ENCODE data around the gene TMED3. TPM values are rescaled to one million over a fixed set of nuclear protein-coding genes. Genes with fewer than 3 reads are reported as not detected.
A peak's percentile ranks its signal among the peaks of the same experiment; 100 is the strongest.

The TMED3 gene
- 137 TPM for total RNA-seq (2021; ENCODE audit: unreplicated experiment)
- polyA plus RNA-seq (2012; ENCODE audit: insufficient read length) = 117 TPM
- percentile 61 among the genes with signal in this experiment for Bru-seq, nascent RNA
- BruChase-seq, experiment 1, labeled RNA remaining after a 2-hour chase = percentile 69 among the genes with signal in this experiment
- percentile 66 among the genes with signal in this experiment for BruChase-seq, experiment 2, labeled RNA remaining after a 6-hour chase
- long read RNA-seq, transcript TMED3-201 (3 exons, 1,475 nt) = major isoform, 145 of 182 reads
- long read RNA-seq, transcript TMED3-204 (4 exons, 1,483 nt) = minor isoform, 9 of 182 reads
- long read RNA-seq, partial matches to known transcripts = 3 of 182 reads
- long read RNA-seq, other reads (novel, unspliced or antisense) = 25 of 182 reads

DNA sequence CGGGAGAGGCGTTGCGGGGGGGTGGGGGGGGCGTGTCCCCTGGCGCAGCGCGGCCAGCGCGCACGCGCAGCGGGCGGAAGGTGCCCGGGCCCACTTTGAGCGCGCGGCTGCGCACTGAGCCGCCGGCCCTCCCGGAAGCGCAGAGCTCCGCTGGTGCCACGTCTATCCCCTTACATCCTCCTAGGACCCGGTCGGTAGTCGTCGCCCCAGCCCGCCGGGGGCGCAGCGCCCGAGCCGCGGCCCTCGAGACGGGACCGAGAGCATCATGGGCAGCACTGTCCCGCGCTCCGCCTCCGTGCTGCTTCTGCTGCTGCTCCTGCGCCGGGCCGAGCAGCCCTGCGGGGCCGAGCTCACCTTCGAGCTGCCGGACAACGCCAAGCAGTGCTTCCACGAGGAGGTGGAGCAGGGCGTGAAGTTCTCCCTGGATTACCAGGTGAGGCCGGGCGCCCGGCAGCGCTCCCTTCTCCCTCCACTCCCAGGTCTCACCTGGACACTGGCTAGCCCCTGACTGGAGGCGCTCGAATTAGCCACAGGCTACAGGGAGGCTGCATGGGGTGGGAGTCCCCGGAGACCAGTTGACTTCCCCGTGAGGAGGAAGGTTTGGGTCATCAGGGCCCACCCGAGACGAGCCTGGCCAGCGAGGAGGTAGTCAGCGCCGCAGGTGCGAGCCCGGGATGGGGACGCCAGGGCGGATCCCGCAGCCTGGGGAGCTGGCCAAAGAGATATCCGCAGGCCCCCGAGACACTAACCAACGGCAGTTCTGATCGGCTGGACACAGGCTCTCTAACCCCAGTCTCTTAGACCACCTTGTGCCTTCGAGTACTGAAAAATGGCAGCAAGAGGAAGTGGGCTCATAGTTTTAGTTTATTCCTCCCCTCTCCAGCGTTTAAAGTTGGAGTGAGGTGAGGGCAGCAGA, at the start of gene TMED3:
Gene TMED3 (plus strand): TSS at position 128 of the 916 bp plus-strand sequence. CDS start 138 bp downstream, at position 266.
- H3K4me3 ChIP-seq (ENCODE audit: low read depth in 2 of 2, low read length in 2 of 2) = peak within 1 kb of the TSS; percentile 91 to 98
- ATAC-seq (peak; percentile 99), DNase-seq (ENCODE audit: low read depth, low spot score) (peak; percentile 46)
- ChIA-PET CTCF (interaction anchor here (1.0 to 1.4 kb wide), 2 partner anchors 70 to 283 kb away, joined by 3 read pairs; no protein-coding TSS in a partner anchor), POLR2A (no interaction called here)
- intact Hi-C loops (cut with micrococcal nuclease; ENCODE audit: unreplicated experiment) = no loop called here
- TF ChIP-seq SIN3A (IDR thresholded peaks at IDR 0.05; ENCODE audit: borderline replicate concordance, insufficient read depth, low read depth, low read length) (peak; percentile 65; the same call in 1 of the 2 replicates), POLR2AphosphoS5 (IDR thresholded peaks at IDR 0.05; ENCODE audit: low read depth, low read length) (peak; percentile 75), TCF7L2 (IDR thresholded peaks at IDR 0.05; ENCODE audit: low read depth, low read length) (no peak)
- TF ChIP-seq, protein P1, sequence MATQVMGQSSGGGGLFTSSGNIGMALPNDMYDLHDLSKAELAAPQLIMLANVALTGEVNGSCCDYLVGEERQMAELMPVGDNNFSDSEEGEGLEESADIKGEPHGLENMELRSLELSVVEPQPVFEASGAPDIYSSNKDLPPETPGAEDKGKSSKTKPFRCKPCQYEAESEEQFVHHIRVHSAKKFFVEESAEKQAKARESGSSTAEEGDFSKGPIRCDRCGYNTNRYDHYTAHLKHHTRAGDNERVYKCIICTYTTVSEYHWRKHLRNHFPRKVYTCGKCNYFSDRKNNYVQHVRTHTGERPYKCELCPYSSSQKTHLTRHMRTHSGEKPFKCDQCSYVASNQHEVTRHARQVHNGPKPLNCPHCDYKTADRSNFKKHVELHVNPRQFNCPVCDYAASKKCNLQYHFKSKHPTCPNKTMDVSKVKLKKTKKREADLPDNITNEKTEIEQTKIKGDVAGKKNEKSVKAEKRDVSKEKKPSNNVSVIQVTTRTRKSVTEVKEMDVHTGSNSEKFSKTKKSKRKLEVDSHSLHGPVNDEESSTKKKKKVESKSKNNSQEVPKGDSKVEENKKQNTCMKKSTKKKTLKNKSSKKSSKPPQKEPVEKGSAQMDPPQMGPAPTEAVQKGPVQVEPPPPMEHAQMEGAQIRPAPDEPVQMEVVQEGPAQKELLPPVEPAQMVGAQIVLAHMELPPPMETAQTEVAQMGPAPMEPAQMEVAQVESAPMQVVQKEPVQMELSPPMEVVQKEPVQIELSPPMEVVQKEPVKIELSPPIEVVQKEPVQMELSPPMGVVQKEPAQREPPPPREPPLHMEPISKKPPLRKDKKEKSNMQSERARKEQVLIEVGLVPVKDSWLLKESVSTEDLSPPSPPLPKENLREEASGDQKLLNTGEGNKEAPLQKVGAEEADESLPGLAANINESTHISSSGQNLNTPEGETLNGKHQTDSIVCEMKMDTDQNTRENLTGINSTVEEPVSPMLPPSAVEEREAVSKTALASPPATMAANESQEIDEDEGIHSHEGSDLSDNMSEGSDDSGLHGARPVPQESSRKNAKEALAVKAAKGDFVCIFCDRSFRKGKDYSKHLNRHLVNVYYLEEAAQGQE (IDR thresholded peaks at IDR 0.05; ENCODE audit: insufficient read depth in 1 of 2, low read depth in 2 of 2, low read length in 1 of 2) = no peak
- H3K36me3 ChIP-seq (ENCODE audit: control insufficient read depth, insufficient read depth, low read length) = peaks cover 27% of the 10 kb centered on the region
- BruUV-seq (replicated peaks) = no TSS peak
- peaks cover 27% of the 10 kb centered on the region for H3K27me3 ChIP-seq (ENCODE audit: control insufficient read depth, insufficient read depth, low read length)
- no peaks in the 10 kb centered on the region for H3K9me3 ChIP-seq (ENCODE audit: control insufficient read depth, insufficient read depth, low read depth, low read length)
- peaks cover 12% of the 10 kb centered on the region; the same call in 1 of the 2 replicates for H3K4me1 ChIP-seq (ENCODE audit: control insufficient read depth, insufficient read depth, low read length)
- in situ Hi-C loops (cut with HindIII; ENCODE audit: low pct_unique_long_range_greater_than_20kb, low sequenced_read_pairs) = no loop called here
- peak within 1 kb of the TSS; percentile 94 for H3K27ac ChIP-seq (ENCODE audit: low read length)

- ChIA-PET POLR2A (no interaction called here), CTCF (no interaction called here)
- DNase-seq (ENCODE audit: low read depth, low spot score) = no peak
- ATAC-seq = no peak
- no TSS peak for BruUV-seq (replicated peaks)
- Histone ChIP-seq H3K27ac (ENCODE audit: low read length) (no peak overlapping the region), H3K4me3 (ENCODE audit: low read depth in 2 of 2, low read length in 2 of 2) (no peak overlapping the region), H3K27me3 (ENCODE audit: control insufficient read depth, insufficient read depth, low read length) (0 out of 2 replicates have a peak, but pooled peaks cover 4% of the 10 kb centered on the region), H3K4me1 (ENCODE audit: control insufficient read depth, insufficient read depth, low read length) (no peaks in the 10 kb centered on the region), H3K9me3 (ENCODE audit: control insufficient read depth, insufficient read depth, low read depth, low read length) (no peaks in the 10 kb centered on the region), H3K36me3 (ENCODE audit: control insufficient read depth, insufficient read depth, low read length) (no peaks in the 10 kb centered on the region)
- intact Hi-C loops (cut with micrococcal nuclease; ENCODE audit: unreplicated experiment) (no loop called here), in situ Hi-C loops (cut with HindIII; ENCODE audit: low pct_unique_long_range_greater_than_20kb, low sequenced_read_pairs) (no loop called here)
- TF ChIP-seq CTCF (IDR thresholded peaks at IDR 0.05) = no peak
- no peak for TF ChIP-seq SIN3A (IDR thresholded peaks at IDR 0.05; ENCODE audit: borderline replicate concordance, insufficient read depth, low read depth, low read length)
- TF ChIP-seq, protein P1 (IDR thresholded peaks at IDR 0.05; ENCODE audit: insufficient read depth in 1 of 2, low read depth in 2 of 2, low read length in 1 of 2) = no peak
- no peak for TF ChIP-seq POLR2AphosphoS5 (IDR thresholded peaks at IDR 0.05; ENCODE audit: low read depth, low read length)
- TF ChIP-seq TCF7L2 (IDR thresholded peaks at IDR 0.05; ENCODE audit: low read depth, low read length) = no peak
Measured at GRCh38 chr15:79261836-79262235, 49.1 kb upstream of the TMED3 start.
